Measurements from ENCODE around the gene STAP1. TPM values are rescaled to one million over a fixed set of nuclear protein-coding genes. Genes with fewer than 3 reads are reported as not detected.
A peak's percentile ranks its signal among the peaks of the same experiment; 100 is the strongest.
"Not testable (repeated sequence)": the region's sequence is repeated elsewhere in the genome, so short reads cannot be mapped to it uniquely, and the experiment has no call there.

The STAP1 gene, protein sequence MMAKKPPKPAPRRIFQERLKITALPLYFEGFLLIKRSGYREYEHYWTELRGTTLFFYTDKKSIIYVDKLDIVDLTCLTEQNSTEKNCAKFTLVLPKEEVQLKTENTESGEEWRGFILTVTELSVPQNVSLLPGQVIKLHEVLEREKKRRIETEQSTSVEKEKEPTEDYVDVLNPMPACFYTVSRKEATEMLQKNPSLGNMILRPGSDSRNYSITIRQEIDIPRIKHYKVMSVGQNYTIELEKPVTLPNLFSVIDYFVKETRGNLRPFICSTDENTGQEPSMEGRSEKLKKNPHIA
- total RNA-seq = under 1 TPM; 0.24 to 0.84 TPM
- long read RNA-seq = 0 reads

DNA sequence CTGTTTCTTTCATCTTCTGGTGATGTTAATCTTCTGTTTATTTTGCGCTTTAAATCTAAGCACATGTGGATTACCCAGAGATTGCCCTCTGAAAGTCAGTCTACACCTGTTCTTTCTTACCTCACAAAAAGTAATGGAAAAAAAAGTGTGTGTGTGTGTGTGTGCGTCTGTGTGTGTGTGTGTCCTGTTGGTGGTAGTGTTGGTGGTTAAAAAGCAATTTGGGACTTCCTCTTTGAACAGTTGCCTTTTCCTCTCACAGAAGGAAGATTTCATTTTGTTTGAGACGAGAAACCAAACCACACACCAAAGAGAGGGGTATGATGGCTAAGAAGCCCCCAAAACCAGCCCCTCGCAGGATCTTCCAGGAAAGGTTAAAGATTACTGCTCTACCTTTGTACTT is at the start of gene STAP1:
Gene STAP1, plus strand, starts transcription at position 235 of the 400 bp plus-strand sequence. Its CDS starts 83 bp downstream, at position 318.
- ATAC-seq (no peak), DNase-seq (no peak)
- intact Hi-C loops (cut with DNase I, micrococcal nuclease) = no loop called here

DNA sequence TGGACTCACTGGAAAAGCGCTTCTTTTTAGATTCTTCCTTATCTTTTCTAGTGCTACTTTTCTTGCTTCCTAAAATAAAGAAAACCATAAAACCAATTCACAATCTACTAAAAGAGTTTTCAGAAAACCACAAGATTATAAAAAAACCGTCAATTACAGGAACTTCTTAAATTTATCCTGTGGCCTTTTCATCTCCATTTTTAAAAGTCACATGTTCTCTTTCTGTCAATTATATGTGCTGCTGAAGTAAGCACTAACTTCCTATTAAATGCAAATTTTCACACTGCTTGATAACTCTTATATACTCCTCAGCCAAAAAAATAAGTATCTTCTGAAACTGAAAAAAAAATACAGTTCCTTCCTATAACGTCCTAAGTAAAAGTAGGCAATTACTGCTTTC is 46.0 kb upstream of the STAP1 start:
- ATAC-seq (no peak), DNase-seq (no peak)
- intact Hi-C loops (cut with DNase I, micrococcal nuclease) = no loop called here

DNA sequence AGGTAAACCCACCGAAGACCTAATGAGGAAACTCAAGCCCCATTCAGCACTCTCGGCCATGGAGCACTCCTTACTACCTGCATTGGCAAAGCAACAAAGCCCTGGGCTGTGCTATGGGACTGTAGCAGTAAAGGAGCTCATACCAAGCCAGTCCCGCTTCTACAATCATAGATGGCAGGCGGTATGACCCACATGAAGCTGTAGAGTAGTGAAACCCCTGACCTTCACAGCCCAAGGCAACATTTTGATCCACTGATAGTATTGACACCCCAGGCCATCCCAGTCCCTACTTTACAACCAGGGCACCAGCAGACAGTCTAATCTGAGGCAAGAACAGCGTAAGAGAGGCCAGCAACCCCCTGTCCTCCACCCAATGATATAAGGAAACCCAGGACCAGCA is 38.4 kb upstream of the STAP1 start:
- intact Hi-C loops (cut with DNase I, micrococcal nuclease) = no loop called here
- DNase-seq (no peak), ATAC-seq (no peak)

DNA sequence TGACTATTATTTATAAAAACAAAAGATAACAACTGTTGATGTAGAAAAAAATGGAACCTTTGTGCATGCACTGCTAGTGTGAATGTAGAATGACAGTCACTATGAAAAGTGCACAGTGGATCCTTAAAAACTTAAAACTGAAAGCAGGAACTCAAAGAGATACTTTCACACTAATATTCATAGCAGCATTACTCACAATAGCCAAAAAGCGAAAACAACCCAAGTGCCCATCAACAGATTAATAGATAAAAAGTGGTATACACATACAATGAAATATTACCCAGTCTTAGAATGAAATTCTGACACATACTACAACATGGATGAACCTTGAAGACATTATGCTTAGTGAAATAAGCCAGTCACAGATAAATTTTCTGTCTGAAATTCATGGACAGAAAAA is 37.0 kb upstream of the STAP1 start:
- no peak for ATAC-seq
- intact Hi-C loops (cut with DNase I, micrococcal nuclease) = no loop called here

DNA sequence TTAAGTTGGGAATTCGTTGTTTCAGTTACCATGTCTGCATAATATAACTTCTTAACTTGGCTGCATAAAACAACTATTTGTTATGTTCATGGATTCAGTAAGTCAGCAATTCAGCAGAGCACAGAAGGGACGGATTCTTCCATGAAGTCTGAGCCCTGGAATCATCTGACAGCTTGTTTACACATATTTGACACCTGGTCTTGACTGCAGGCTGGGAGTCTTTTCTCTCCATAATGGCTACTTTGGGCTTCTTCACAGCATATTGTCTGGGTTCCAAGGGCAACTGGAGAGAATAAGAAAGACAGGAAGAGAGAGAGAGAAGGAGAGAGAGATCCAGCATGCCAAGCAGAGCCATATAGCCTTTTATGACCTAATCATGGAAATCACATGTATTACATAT is 36.3 kb upstream of the STAP1 start:
- ATAC-seq = no peak
- intact Hi-C loops (cut with DNase I, micrococcal nuclease) = no loop called here
- no peak for DNase-seq

More for the DNA sequence above, 37.0 kb upstream of the STAP1 start:
- no peak for DNase-seq

DNA sequence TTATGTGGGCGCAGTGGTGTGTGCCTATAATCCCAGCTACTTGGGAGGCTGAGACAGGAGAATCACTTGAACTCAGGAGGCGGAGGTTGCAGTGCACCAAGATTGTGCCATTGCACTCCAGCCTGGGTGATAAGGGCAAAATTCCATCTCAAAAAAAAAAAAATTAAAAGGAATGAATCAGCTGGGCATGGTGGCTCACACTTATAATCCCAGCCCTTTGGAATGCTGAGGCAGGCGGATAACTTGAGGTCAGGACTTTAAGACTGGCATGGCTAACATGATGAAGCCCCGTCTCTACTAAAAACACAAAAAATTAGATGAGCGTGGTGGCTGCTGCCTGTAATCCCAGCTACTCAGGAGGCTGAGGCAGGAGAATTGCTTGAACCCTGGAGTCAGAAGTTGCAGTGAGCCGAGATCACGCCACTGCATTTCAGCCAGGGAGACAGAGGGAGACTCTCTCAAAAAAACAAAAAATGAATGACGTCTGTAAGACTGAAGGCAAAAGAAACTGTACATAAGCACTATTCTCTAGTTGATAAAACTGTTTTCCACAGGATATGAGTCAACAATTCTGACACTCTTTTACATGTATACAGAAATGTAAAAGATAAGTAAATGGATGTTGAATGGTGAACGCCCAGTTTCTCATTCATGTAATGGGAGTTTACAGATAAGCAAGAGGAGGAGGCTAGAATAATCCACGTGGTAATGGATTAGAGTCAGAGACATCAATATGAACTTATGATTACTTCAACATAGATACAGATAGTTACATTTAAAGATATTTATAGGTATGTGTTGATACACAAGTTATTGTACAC is 35.5 kb upstream of the STAP1 start:
- ATAC-seq (no peak), DNase-seq (no peak)
- intact Hi-C loops (cut with DNase I, micrococcal nuclease) = no loop called here

DNA sequence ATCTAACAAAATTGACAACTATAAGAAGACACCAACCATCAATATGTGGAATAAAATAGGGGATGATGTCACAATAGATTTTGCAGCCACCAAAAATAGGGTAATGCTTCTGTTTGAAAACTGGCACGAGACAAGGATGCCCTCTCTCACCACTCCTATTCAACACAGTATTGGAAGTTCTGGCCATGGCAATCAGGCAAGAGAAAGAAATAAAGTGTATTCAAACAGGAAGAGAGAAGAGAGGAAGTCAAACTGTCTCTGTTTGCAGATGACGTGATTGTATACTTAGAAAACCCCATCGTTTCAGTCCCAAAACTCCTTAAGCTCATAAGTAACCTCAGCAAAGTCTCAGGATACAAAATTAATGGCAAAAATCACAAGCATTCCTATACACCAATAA is 34.4 kb upstream of the STAP1 start:
- ATAC-seq; intact Hi-C loops (cut with DNase I, micrococcal nuclease); DNase-seq: not testable (repeated sequence)

DNA sequence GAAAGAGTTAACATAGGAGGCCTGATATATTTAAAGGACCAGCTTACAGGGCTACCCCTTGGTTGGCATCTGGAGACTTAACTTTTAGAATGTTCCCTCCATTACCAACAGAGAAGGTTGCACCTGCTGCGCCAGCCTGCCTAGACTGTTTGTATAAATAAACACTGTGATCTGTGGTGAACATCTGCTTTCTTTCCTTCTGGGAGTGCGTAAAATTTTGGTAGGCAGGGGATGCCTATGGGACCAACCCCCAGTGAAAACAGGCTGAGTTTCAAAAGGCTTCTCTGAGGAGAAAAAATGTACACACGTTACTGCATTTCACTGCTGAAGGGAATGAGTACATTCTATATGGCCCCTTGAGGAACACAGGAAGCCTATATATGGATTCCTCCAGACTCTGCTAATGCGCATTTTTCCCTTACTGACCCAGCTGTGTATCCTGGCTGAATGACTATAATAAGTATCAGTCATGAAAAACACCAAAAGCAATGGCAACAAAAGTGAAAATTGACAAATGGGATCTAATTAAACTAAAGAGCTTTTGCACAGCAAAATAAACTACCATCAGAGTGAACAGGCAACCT is 27.1 kb upstream of the STAP1 start:
- ATAC-seq = no peak
- intact Hi-C loops (cut with DNase I, micrococcal nuclease) = no loop called here

DNA sequence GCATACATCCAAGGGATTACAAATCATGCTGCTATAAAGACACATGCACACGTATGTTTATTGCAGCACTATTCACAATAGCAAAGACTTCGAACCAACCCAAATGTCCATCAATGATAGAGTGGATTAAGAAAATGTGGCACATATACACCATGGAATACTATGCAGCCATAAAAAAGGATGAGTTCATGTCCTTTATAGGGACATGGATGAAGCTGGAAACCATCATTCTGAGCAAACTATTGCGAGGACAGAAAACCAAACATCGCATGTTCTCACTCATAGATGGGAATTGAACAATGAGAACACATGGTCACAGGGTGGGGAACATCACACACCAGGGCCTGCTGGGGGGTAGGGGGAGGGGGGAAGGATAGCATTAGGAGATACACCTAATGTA is 26.1 kb upstream of the STAP1 start:
- ATAC-seq; DNase-seq; intact Hi-C loops (cut with DNase I, micrococcal nuclease): not testable (repeated sequence)

More for the DNA sequence above, 27.1 kb upstream of the STAP1 start:
- no peak for DNase-seq

DNA sequence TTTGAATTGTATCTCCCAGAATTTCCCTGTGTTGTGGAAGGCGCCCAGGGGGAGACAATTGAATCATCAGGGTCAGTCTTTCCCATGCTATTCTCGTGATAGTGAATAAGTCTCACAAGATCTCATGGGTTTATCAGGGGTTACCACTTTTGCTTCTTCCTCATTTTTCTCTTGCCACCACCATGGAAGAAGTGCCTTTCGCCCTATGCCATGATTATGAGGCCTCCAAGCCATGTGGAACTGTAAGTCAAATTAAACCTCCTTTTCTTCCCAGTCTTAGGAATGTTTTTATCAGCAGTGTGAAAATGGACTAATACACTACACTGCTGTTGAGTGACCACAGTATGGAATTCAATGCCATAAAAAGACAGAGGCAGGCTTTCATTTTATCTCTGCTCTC is 25.4 kb upstream of the STAP1 start:
- DNase-seq (no peak), ATAC-seq (no peak)
- intact Hi-C loops (cut with DNase I, micrococcal nuclease) = no loop called here

DNA sequence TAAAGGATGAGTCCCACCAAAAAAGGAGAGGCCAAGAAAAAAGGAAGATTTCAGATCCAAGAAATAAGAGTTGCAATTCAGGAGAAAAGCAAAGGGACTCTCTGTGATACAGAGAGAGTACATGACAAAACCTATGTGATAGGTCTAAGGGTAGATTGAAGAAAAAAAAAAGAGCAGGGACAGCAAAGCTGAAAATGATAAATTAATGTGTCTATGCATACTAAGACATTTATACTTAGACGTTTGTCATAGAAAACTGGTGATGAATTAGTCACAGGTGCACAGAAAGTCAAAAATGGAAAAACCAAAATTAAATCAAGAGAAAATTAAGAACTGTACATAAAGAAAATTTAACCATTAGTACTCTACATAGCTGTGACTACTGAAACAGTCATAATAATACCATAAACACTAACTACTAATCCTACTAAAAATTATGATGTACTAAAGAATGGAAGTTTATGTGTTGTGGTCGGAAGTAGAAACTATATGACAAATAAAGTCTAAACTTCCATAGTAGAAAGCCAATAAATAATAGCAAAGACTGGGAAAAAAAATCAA is 23.2 kb upstream of the STAP1 start:
- DNase-seq = no peak
- intact Hi-C loops (cut with DNase I, micrococcal nuclease) = no loop called here
- no peak for ATAC-seq

DNA sequence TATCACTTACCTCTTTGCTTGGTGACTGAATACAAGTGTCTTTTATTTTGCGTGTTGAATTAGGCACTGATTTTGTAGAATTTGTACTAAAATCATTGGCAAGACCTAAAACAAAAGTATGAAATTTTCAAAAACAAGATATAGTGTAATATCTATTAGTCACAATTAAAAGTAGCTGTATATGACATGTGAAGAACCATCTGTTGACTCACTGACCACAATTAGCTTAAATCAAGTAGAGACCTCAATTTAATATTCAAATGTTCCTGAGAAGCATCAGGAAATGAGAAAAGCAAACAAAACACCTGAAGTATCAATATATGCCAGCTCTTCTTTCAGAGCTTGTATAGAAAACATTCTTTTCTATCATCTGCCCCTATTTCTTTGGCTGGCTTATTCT is 18.7 kb upstream of the STAP1 start:
- intact Hi-C loops (cut with DNase I, micrococcal nuclease) = no loop called here

DNA sequence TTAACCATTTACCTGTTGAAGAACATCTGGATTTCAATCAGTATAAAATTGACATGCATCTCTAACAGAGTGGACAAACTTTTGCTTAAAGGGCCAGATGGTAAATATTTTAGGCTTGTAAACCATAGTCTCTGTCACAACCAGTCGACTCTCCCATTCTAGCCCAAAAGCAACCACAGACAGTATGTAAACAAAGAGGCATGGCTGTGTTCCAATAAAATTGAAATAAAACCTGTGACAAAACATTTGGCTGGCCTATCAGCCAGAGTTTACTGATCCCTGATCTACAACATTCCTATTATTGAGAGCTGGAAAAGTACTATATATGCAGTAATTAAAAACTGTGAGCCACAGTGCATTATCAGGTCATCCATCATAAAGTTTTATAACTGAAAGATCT is 16.5 kb upstream of the STAP1 start:
- DNase-seq (no peak), ATAC-seq (no peak)
- intact Hi-C loops (cut with DNase I, micrococcal nuclease) = no loop called here

More for the DNA sequence above, 18.7 kb upstream of the STAP1 start:
- DNase-seq = no peak
- no peak for ATAC-seq

DNA sequence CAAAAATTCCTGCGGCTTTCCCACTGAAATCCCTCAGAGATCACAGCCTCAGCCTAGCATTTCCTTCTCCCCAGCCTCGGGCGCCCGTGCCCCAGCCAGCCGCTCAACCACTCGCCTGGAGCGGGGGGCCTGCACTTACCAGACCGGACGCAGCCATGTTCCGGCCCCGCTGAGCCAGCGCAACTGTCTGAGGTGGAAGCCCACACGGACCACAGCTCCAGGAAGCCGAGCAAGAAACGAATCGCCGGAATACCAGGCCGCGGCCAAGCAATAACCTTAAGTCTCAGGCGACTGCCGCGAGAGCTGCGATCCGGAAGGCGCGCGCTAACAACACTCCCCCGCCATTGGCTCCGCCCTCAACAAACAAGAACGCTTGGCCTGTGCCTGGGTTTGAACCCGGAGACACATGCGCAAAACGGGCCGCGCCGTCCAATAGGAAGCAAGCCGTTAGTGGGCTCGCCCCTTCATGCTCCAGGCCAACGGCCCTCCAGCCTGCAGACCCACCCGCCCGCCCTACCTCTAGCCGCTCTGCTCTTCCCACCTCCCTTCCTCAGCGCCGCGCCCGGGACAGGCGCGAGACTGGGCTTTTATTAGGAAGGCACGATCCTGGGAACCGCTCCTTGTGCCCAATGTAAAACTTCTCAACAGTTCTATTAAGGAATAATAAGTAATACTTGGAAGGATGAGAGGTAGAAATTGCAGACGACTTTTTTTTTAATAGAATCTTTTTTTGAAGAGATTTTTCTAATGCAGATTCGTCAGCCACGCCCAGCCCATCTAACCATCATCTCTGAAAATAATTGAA is 13.1 kb upstream of the STAP1 start, which contains the start of gene CENPC:
Gene CENPC, minus strand, starts transcription at position 305 of the 805 bp plus-strand sequence. Its CDS starts 148 bp downstream, at position 157.
- DNase-seq = peak; percentile 97 to 98
- ATAC-seq = peak; percentile 98
- intact Hi-C loops (cut with DNase I, micrococcal nuclease) = no loop called here

DNA sequence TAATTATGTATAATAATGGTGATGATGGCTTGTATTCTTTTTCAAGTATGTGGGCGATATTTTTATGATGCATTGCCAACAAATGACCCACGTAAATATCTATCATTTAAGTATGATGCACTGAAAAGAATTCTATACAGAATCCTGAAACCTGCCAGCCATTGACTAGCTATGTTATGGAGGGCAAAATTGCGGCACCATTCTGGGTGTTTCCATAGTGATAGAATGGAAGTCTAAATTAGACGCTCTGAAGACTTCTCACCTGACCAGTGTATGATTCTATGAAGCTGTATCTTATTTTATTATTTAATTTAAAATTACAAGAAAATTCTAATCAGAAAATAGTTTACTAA is 12.5 kb upstream of the STAP1 start:
- ATAC-seq (no peak), DNase-seq (no peak)
- intact Hi-C loops (cut with DNase I, micrococcal nuclease) = no loop called here

DNA sequence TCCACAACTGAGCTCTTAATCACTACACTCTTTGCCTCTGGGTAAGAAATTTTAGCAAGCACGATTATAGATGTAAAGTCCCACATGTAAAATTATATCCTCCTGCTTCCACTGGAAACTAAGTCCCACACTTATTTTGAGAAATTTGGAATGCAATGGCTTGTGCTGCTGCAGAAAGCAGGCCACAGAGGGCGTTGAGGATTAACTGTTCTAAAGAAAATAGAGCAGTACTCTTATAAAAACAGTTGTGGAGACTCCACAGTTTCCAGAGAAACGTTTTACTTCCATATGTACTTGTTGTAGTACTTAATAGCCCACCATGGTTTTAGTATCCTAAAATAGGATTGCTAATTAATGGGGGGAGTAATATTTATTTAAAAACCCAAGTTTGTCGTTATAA is 11.6 kb upstream of the STAP1 start:
- ATAC-seq (no peak), DNase-seq (no peak)
- intact Hi-C loops (cut with DNase I, micrococcal nuclease) = no loop called here

DNA sequence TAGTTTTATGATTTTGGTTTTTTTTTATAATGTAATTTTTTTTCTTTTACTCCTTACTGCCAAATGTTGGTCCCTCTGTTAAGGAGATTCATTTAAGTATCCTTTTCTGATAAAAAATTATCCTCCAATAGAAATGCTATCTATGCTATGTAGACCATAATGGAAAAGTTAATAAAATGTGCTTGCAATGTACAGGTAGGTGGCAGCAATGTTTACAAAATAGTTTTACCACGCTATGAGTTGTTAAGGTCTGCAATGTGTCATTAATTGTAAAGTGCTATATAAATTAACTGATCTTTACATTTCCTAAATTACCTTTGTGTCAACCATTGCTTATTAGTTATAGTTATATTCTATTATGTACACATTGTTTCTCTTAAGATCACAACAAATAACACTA is 9.4 kb upstream of the STAP1 start:
- intact Hi-C loops (cut with DNase I, micrococcal nuclease) = no loop called here
- DNase-seq (no peak), ATAC-seq (no peak)

DNA sequence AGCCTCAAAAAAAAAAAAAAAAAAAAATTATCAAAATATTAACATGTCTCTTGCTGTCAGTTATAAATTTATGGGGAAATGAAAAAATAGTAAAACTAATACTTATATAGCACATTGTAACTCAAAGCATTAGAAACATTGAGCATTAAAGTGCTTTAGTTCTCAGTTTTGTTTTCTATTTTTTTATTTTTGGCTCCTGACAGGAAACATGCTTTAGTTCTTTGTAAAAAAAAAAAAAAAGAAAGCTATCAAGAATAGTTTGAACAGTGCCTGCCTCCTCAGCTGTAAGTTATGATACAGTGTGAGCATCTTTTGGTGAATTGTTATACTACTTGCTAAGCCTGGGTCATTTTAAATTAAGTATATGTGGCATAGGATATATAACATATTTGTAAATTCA is 8.1 kb upstream of the STAP1 start:
- ATAC-seq = no peak
- DNase-seq = no peak
- intact Hi-C loops (cut with DNase I, micrococcal nuclease) = no loop called here

DNA sequence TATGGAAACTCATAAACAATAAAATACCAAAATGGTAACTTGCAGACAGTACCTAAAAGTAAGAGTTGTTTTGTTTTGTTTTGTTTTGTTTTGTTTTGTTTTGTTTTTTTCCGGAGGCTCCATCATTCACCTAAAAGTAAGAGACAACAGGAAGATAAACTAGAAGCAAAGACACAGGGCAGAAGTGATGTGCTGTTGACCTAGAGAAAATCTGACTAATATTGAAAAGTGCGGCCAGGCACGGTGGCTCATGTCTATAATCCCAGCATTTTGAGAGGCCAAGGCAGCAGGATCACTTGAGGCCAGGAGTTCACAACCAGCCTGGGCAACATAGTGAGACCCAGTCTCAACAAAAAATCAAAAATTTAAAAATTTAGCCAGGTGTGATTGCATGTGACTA is 7.7 kb upstream of the STAP1 start:
- intact Hi-C loops (cut with DNase I, micrococcal nuclease) = no loop called here
- DNase-seq (no peak), ATAC-seq (no peak)
